Activated CD4-positive, alpha-beta T cell treated with anti-CD3 and anti-CD28 coated beads, Interleukin-2, amount 50 U/mL, for 16 hours (primary cell): ENCODE results near the gene HHIP.

Experiments used
- DNase-seq: peaks from one replicate; pipeline ENCODE4 v3.0.0-alpha.2; 2020

Gene HHIP

GRCh38 chr4:144709793-144710525, 64.0 kb downstream of the HHIP start:
- DNase-seq, result no peak

GRCh38 chr4:144710526-144710912, 64.6 kb downstream of the HHIP start:
- DNase-seq, result no peak

GRCh38 chr4:144711700-144712456, 65.9 kb downstream of the HHIP start:
- DNase-seq, result no peak

- no peak for DNase-seq
Measured at GRCh38 chr4:144712775-144713174, 66.8 kb downstream of the HHIP start.

- no peak for DNase-seq
Measured at GRCh38 chr4:144714166-144714565, 68.2 kb downstream of the HHIP start.

GRCh38 chr4:144715230-144715629, 69.3 kb downstream of the HHIP start:
- DNase-seq, result no peak

- DNase-seq, result no peak
Measured at GRCh38 chr4:144716778-144717177, 70.8 kb downstream of the HHIP start.

GRCh38 chr4:144718958-144719512, 73.1 kb downstream of the HHIP start:
- DNase-seq, result no peak

- DNase-seq, result no peak
Measured at GRCh38 chr4:144720491-144720890, 74.5 kb downstream of the HHIP start.

- DNase-seq, result no peak
Measured at GRCh38 chr4:144721994-144722393, 76.0 kb downstream of the HHIP start.

GRCh38 chr4:144723471-144723870, 77.5 kb downstream of the HHIP start:
- DNase-seq, result no peak

GRCh38 chr4:144729175-144729574, 83.2 kb downstream of the HHIP start:
- DNase-seq, result no peak

- DNase-seq, result no peak
Measured at GRCh38 chr4:144732584-144733428, 86.8 kb downstream of the HHIP start.

GRCh38 chr4:144733566-144733965, 87.6 kb downstream of the HHIP start:
- no peak for DNase-seq

GRCh38 chr4:144734522-144734921, 88.6 kb downstream of the HHIP start:
- no peak for DNase-seq

- no peak for DNase-seq
Measured at GRCh38 chr4:144738649-144739048, 92.7 kb downstream of the HHIP start.

GRCh38 chr4:144739511-144740033, 93.6 kb downstream of the HHIP start:
- no peak for DNase-seq

GRCh38 chr4:144740316-144740715, 94.4 kb downstream of the HHIP start:
- DNase-seq, result no peak

GRCh38 chr4:144748814-144749555, 103.0 kb downstream of the HHIP start:
- DNase-seq, result no peak

GRCh38 chr4:144750348-144750747, 104.4 kb downstream of the HHIP start:
- no peak for DNase-seq

- no peak for DNase-seq
Measured at GRCh38 chr4:144754562-144755410, 108.8 kb downstream of the HHIP start.
